K562 treated with DMSO at 1 percent for 12 hours (cell line): ENCODE data around the gene UPK2. TPM values are rescaled to one million over a fixed set of nuclear protein-coding genes. Genes with fewer than 3 reads are reported as not detected.

Experiments
- total RNA-seq: library from RNA; unstranded; fragments of 300-600 nt; gene quantifications from 2 replicates; pipeline ENCODE4 v1.2.3, GENCODE V29; 2022; ENCODE audit not compliant: insufficient read depth

UPK2 gene
- not detected in 2 replicates for total RNA-seq

DNA sequence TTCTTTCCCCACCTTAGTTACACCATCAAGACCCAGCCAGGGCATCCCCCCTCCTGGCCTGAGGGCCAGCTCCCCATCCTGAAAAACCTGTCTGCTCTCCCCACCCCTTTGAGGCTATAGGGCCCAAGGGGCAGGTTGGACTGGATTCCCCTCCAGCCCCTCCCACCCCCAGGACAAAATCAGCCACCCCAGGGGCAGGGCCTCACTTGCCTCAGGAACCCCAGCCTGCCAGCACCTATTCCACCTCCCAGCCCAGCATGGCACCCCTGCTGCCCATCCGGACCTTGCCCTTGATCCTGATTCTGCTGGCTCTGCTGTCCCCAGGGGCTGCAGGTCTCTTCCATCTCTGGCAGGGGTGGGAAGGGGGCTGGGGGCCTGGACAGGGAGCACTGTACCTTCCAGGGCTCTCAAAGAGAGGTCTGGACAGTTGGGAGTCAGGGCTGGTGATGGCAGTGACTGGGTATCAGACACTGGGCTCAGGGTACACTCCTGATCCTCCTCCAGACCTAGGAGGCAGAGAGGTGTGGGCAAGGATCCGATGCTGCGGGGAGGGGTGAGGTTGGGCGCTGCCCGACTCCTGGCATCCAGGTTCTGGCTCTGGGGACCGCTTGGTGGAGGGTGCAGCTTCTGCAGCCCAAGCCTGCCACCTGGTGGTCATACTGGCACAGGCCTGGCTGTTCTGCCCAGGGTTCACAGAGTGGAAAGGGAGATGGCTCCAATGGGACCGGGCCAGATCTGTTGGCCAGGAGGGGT, at the start of gene UPK2:
TSS of gene UPK2 (plus strand) at position 205 of the 753 bp plus-strand sequence. CDS start at position 258, 53 bp downstream.

DNA sequence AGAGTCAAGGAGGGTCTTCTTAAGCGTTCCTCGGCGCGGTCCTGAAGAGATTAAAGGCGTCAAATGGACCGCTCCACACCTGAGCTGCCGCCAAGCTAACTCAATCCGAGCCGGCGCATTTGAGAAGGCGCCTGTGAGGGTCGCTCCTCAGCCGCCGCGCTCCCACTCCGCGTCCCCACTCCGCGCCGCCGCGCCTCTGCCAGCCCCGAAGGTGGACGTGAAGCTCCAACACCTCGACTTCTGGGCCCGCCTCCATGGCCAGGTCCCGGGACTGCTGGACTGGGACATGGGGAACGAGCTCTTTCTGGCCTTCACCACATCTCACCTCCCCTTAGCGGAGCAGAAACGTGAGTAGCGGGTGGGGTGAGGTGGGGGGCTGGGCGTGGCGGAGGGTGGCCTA, 15.5 kb downstream of the UPK2 start, which contains the start of gene FOXR1:
TSS of gene FOXR1 (plus strand) at position 116 of the 400 bp plus-strand sequence. CDS start at position 287, 171 bp downstream.

DNA sequence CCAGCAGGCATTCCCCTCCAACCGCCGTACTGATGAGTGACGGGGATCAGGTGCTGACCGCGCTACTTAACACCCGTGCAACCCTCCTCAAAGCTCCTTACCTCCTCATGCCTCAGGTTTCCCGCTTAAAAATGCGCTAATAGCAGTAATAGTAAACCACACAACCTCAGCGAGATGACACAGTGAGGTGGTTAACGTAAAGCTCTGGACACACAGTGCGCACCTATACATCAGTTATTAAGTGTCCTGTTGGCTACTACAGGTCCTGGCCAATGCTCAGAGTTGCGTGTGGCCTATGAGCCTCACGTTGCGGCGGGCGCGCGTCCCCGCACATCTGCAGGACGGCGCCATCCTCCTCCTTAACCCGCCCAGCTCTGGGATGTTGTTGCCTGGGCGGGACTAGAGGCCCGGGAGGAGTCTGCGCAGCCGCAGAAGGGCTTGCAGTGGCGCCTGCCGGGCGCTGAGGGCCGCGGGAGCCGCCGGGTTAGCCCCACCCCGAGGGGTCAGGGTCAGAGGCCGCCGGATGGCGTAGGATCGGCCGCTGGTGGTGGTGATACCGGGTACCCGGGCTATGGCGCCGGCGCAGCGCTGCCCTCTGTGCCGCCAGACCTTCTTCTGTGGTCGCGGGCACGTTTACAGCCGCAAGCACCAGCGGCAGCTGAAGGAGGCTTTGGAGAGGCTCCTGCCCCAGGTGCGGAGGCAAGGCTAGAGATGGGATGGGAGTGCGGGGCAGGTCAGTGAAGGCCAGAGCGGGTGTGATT, 41.7 kb downstream of the UPK2 start, which contains the start of gene CENATAC:
TSS of gene CENATAC (plus strand) at position 512 of the 761 bp plus-strand sequence. CDS start at position 572, 60 bp downstream.

Other genes starting within 250 kb of the UPK2 start
- gene DDX6, start 165.1 kb upstream of the UPK2 start, total RNA-seq, result 6.4 and 28.2 TPM in 2 replicates
- not detected in 2 replicates for gene CXCR5, start 72.4 kb upstream of the UPK2 start, total RNA-seq
- 2.3 and 12.1 TPM in 2 replicates for gene BCL9L, start 30.4 kb upstream of the UPK2 start, total RNA-seq
- gene FOXR1, start 15.5 kb downstream of the UPK2 start, total RNA-seq, result not detected in 2 replicates
- gene CENATAC, start 41.8 kb downstream of the UPK2 start, total RNA-seq, result 8.3 and 17.1 TPM in 2 replicates
- gene RPS25, start 62.0 kb downstream of the UPK2 start, total RNA-seq, result 1,621 and 2,114 TPM in 2 replicates
- gene TRAPPC4, start 62.5 kb downstream of the UPK2 start, total RNA-seq, result 149 and 183 TPM in 2 replicates
- 37.9 and 44.4 TPM in 2 replicates for gene SLC37A4, start 74.6 kb downstream of the UPK2 start, total RNA-seq
- gene HYOU1, start 100.9 kb downstream of the UPK2 start, total RNA-seq, result 137 and 244 TPM in 2 replicates
- gene VPS11, start 111.5 kb downstream of the UPK2 start, total RNA-seq, result 33.0 and 35.8 TPM in 2 replicates
- 65.7 and 78.9 TPM in 2 replicates for gene HMBS, start 128.6 kb downstream of the UPK2 start, total RNA-seq
- gene DPAGT1, start 145.6 kb downstream of the UPK2 start, total RNA-seq, result 17.6 and 45.7 TPM in 2 replicates
- 26.1 and 40.1 TPM in 2 replicates for gene C2CD2L, start 151.0 kb downstream of the UPK2 start, total RNA-seq
- gene HINFP, start 165.3 kb downstream of the UPK2 start, total RNA-seq, result 20.0 and 31.5 TPM in 2 replicates
- gene ABCG4, start 192.8 kb downstream of the UPK2 start, total RNA-seq, result not detected in 2 replicates
- gene NLRX1, start 212.4 kb downstream of the UPK2 start, total RNA-seq, result 2.5 and 3.5 TPM in 2 replicates
- not detected in 2 replicates for gene NHERF4, start 229.2 kb downstream of the UPK2 start, total RNA-seq